ENCODE results near the gene TXNDC11. TPM values are rescaled to one million over a fixed set of nuclear protein-coding genes. Genes with fewer than 3 reads are reported as not detected.

The TXNDC11 gene
- total and polyA plus RNA-seq, 2 donors (not counting 3 experiments of a cell fraction or from before 2014, with no cell fraction given), result 42.5 to 66.0 TPM

- peaks cover 20 to 29% of the 10 kb centered on the region in 2 experiments for H3K36me3 ChIP-seq (ENCODE audit: control insufficient read depth in 2 of 2, extremely low read depth in 1 of 2, insufficient read depth in 2 of 2, low read length in 2 of 2)
- FAIRE-seq, result no peak
- H3K4me2 ChIP-seq (ENCODE audit: insufficient read depth, low read length), result no peak overlapping the region
Observed at GRCh38 chr16:11686713-11687380, 55.8 kb downstream of the TXNDC11 start.

GRCh38 chr16:11685844-11686618, 56.6 kb downstream of the TXNDC11 start:
- intact Hi-C loops (cut with micrococcal nuclease), result no loop called here
- dilution Hi-C loops (cut with MboI; ENCODE audit: extremely low pct_ligation_motif_present, low sequenced_read_pairs), result no loop called here
- Histone ChIP-seq H3K4me3 (replicated peaks in 1 of 3; ENCODE audit: insufficient read depth in 1 of 3, low read depth in 1 of 3, low read length in 3 of 3) (no peak overlapping the region), H4K20me1 (replicated peaks; ENCODE audit: control insufficient read depth, extremely low read depth, insufficient read depth, low read length) (no peaks in the 10 kb centered on the region), H3K9me3 (replicated peaks; ENCODE audit: control insufficient read depth, insufficient read depth, low read length) (no peaks in the 10 kb centered on the region), H3K27ac (ENCODE audit: insufficient read depth, low read depth, low read length) (no peak overlapping the region), H3K9me1 (replicated peaks; ENCODE audit: control insufficient read depth, extremely low read depth, insufficient read depth, low read length) (no peaks in the 10 kb centered on the region), H3K27me3 (ENCODE audit: control insufficient read depth in 2 of 2, insufficient read depth in 2 of 2, low read length in 2 of 2) (no peaks in the 10 kb centered on the region), H3K79me2 (ENCODE audit: control insufficient read depth, insufficient read depth, low read length) (peaks cover 2% of the 10 kb centered on the region), H3K4me2 (ENCODE audit: insufficient read depth, low read length) (no peak overlapping the region), H2AFZ (ENCODE audit: low read depth, low read length) (no peak overlapping the region), H3K36me3 (ENCODE audit: control insufficient read depth in 2 of 2, extremely low read depth in 1 of 2, insufficient read depth in 2 of 2, low read length in 2 of 2) (peaks cover 13 to 22% of the 10 kb centered on the region in 2 experiments), H3K9ac (replicated peaks; ENCODE audit: extremely low read depth, insufficient read depth, low read length) (no peak overlapping the region), H3K4me1 (ENCODE audit: control insufficient read depth, extremely low read depth, insufficient read depth, low read length) (no peaks in the 10 kb centered on the region)
- ChIA-PET POLR2A (no interaction called here), CTCF (no interaction called here)
- FAIRE-seq, result no peak
- TF ChIP-seq EZH2 (IDR thresholded peaks at IDR 0.05; ENCODE audit: borderline replicate concordance, low read depth, low read length, severe bottlenecking), result no peak
- no peak for TF ChIP-seq FOS (IDR thresholded peaks at IDR 0.05; ENCODE audit: borderline replicate concordance, insufficient read depth, low read length)
- TF ChIP-seq JUN (IDR thresholded peaks at IDR 0.05; ENCODE audit: borderline replicate concordance, insufficient read depth, insufficient read length, low read depth), result no peak
- TF ChIP-seq MYC (IDR thresholded peaks at IDR 0.05; ENCODE audit: low read depth, low read length), result no peak
- TF ChIP-seq POLR2AphosphoS5 (IDR thresholded peaks at IDR 0.05; ENCODE audit: insufficient read depth, low read depth, low read length), result no peak
- no peak for TF ChIP-seq POLR2A (IDR thresholded peaks at IDR 0.05; ENCODE audit: low read depth, low read length)
- TF ChIP-seq GATA2 (IDR thresholded peaks at IDR 0.05; ENCODE audit: insufficient read depth, insufficient read length, low read depth, low read length), result no peak
- TF ChIP-seq MAX (IDR thresholded peaks at IDR 0.05; ENCODE audit: insufficient read depth, insufficient read length), result no peak
- no peak for TF ChIP-seq CTCF (IDR thresholded peaks at IDR 0.05; ENCODE audit: extremely low read depth in 1 of 2, insufficient read depth in 1 of 2, low read depth in 1 of 2, low read length in 2 of 2)
- no peak for DNase-seq (ENCODE audit: low read depth, low spot score)
- BruUV-seq (replicated peaks), result no TSS peak

More at GRCh38 chr16:11686713-11687380, 55.8 kb downstream of the TXNDC11 start:
- CTCF ChIA-PET, result no interaction called here
- TF ChIP-seq JUN (IDR thresholded peaks at IDR 0.05; ENCODE audit: borderline replicate concordance, insufficient read depth, insufficient read length, low read depth), result no peak
- TF ChIP-seq MYC (IDR thresholded peaks at IDR 0.05; ENCODE audit: low read depth, low read length), result no peak
- no peak for TF ChIP-seq GATA2 (IDR thresholded peaks at IDR 0.05; ENCODE audit: insufficient read depth, insufficient read length, low read depth, low read length)
- no peak for TF ChIP-seq POLR2AphosphoS5 (IDR thresholded peaks at IDR 0.05; ENCODE audit: insufficient read depth, low read depth, low read length)
- no peak for TF ChIP-seq FOS (IDR thresholded peaks at IDR 0.05; ENCODE audit: borderline replicate concordance, insufficient read depth, low read length)
- TF ChIP-seq MAX (IDR thresholded peaks at IDR 0.05; ENCODE audit: insufficient read depth, insufficient read length), result no peak
- TF ChIP-seq EZH2 (IDR thresholded peaks at IDR 0.05; ENCODE audit: borderline replicate concordance, low read depth, low read length, severe bottlenecking), result no peak
- no peak for TF ChIP-seq POLR2A (IDR thresholded peaks at IDR 0.05; ENCODE audit: low read depth, low read length)
- no peak for DNase-seq (ENCODE audit: low read depth, low spot score)
- no peaks in the 10 kb centered on the region for H4K20me1 ChIP-seq (replicated peaks; ENCODE audit: control insufficient read depth, extremely low read depth, insufficient read depth, low read length)
- POLR2A ChIA-PET, result no interaction called here
- no peak overlapping the region for H2AFZ ChIP-seq (ENCODE audit: low read depth, low read length)
- no peak overlapping the region for H3K4me3 ChIP-seq (replicated peaks in 1 of 3; ENCODE audit: insufficient read depth in 1 of 3, low read depth in 1 of 3, low read length in 3 of 3)
- no peaks in the 10 kb centered on the region for H3K9me1 ChIP-seq (replicated peaks; ENCODE audit: control insufficient read depth, extremely low read depth, insufficient read depth, low read length)
- no peak overlapping the region for H3K9ac ChIP-seq (replicated peaks; ENCODE audit: extremely low read depth, insufficient read depth, low read length)
- dilution Hi-C loops (cut with MboI; ENCODE audit: extremely low pct_ligation_motif_present, low sequenced_read_pairs), result no loop called here
- no peaks in the 10 kb centered on the region for H3K4me1 ChIP-seq (ENCODE audit: control insufficient read depth, extremely low read depth, insufficient read depth, low read length)
- intact Hi-C loops (cut with micrococcal nuclease), result no loop called here
- BruUV-seq (replicated peaks), result no TSS peak
- H3K27ac ChIP-seq (ENCODE audit: insufficient read depth, low read depth, low read length), result no peak overlapping the region
- peaks cover 4% of the 10 kb centered on the region for H3K79me2 ChIP-seq (ENCODE audit: control insufficient read depth, insufficient read depth, low read length)
- H3K9me3 ChIP-seq (replicated peaks; ENCODE audit: control insufficient read depth, insufficient read depth, low read length), result no peaks in the 10 kb centered on the region
- no peaks in the 10 kb centered on the region for H3K27me3 ChIP-seq (ENCODE audit: control insufficient read depth in 2 of 2, insufficient read depth in 2 of 2, low read length in 2 of 2)

Measured in endothelial cell of umbilical vein (primary cell).